AG09309 (cell line): ENCODE measurements around the gene WDR62.
A peak's percentile ranks its signal among the peaks of the same experiment; 100 is the strongest.

Source experiments
- DNase-seq: peaks from one replicate; pipeline ENCODE4 v3.0.0-alpha.2; 2010; ENCODE audit warnings: low read depth
- H3K4me3 ChIP-seq: 2 replicates; pipeline ENCODE4 v1.5.1; 2011; ENCODE audit warnings: mild to moderate bottlenecking, low read depth, low read length, moderate library complexity; ENCODE audit not compliant: control insufficient read depth
- CTCF ChIP-seq: IDR thresholded peaks from 2 replicates; pipeline ENCODE4 v1.5.1; 2011; ENCODE audit warnings: mild to moderate bottlenecking, low read depth, low read length, inconsistent platforms; ENCODE audit not compliant: insufficient read depth, control insufficient read depth; ENCODE audit errors: missing control alignments

Gene WDR62

DNA sequence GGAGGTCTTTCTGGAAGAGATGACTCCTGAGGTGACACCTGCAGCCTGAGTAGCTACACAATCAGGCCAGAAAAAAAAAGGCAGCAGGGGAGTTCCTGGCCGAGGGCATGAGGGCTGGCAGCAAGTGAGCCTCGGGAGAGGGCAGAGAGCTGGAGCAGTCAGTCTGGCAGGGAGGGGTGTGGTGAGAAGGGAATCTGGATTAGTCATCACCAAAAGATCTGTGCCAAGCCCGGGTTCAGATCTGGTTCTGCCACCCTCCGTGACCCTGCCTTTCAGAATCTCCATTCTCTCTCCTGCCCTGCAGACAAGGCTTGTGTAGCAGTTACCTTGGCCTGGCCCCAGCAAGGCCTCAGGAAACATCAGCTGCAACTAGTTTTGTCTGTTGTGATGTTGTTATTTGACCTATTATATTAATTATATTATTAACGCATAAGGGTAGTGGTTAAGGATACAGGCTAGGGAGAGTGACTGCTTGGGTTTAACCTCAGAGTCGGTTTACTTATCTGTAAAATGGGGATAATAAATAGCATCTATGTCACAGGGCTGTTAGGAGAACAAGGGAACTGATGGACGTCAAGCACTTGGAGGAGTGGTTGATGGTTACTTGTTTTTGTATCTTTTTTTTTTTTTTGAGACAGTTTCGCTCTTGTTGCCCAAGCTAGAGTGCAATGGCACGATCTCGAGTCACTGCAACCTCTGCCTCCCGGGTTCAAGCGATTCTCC lies 82.4 kb downstream of the WDR62 start:
- no peak for TF ChIP-seq CTCF
- H3K4me3 ChIP-seq: no peak overlapping the region
- no peak for DNase-seq

DNA sequence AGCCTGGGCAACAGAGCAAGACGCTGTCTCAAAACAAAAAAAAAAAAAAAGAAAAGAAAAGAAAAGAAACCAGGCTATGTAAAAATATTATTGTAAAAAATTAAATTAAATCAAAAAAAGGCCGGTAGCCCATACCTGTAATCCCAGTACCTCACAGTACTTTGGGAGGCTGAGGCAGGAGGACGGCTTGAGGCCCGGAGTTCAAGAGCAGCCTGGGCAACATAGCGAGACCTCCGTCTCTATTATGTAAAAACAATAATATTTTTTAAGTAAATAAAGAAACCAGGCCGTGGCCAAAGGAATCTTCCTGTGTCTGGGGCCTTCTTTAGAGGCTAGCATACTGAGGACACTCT lies 84.4 kb downstream of the WDR62 start:
- peak overlapping the region; percentile 99 for H3K4me3 ChIP-seq
- no peak for DNase-seq
- no peak for TF ChIP-seq CTCF

DNA sequence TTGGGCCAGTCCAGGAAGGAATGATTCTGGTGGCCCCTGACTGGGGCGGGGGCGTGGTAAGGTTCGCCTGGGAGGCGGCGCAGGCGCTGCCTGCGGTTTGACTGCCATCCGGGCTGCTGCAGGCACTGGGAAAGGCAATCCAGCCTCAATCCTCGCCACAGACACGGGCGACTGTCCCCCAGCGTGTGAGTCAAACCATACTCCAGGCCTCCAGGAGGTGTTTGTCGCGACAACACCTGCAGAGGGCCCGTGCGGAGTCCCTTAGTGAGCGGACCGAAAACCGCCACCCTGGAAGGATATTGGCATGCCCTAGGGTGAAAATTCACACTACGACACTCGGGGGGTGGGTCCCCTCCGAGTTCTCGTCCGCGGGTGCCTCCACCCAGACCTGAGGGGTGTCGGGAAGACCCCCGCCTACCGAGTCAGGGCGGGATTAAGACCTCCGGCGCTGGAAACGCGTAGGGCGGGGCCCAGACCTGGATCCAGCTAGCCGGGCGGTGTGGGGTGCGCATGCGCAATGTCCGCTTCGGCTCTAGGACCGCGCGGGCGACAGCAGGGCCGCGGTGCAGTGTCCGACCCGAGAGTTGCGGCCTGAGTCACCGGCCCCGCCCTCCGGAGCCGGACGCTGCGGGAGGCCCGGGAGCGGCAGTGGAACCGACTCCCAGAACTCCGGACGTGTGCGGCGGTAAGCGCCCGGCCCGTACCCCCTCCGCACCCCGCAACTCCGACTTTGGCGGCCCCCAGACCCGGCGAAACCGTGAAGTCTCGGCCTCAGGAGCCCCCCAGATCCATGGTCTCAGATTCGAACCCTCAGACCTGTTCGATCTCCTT lies 85.0 kb downstream of the WDR62 start, which contains the start of gene CAPNS1:
TSS of gene CAPNS1 (plus strand) at position 594 of the 831 bp plus-strand sequence. CDS start 946 bp downstream, outside the sequence.
- peak; percentile 7 for TF ChIP-seq CTCF
- DNase-seq: peak; percentile 71
- peak within 1 kb of the TSS; percentile 99 for H3K4me3 ChIP-seq

DNA sequence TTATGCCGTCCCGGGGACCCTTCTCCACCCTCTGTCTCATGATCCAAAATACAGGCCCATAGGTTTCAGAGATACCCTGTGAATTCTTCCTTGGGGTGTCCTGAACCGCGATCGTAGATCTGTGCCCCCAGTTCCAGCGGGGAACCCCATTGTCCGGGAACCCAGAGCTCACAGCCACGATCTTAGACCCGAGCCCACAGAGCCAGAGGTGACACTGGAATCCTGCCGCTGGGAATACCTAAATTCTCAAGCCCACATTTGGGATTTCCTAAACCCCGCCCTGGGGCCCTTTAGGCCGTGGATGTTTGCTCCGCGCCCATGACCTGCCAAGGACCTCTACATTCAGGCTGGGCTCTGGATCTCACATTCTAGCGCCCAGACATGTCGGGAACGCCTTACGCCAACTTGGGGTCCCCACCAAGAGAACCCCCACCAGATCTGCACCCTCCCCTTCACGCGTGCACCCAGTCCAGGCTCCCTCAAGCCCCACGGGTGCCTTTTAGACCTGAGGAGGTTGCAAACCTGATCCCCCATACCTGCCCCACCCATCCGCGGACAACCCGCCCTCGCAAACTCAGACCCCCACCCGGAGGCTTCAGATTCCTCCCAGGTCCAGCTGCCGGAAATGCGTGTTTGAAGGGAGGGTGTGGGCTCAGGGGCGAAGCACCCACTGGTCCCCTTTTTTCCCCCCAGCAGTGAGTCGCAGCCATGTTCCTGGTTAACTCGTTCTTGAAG lies 85.8 kb downstream of the WDR62 start:
- H3K4me3 ChIP-seq: peak overlapping the region; percentile 99
- DNase-seq: no peak
- no peak for TF ChIP-seq CTCF

DNA sequence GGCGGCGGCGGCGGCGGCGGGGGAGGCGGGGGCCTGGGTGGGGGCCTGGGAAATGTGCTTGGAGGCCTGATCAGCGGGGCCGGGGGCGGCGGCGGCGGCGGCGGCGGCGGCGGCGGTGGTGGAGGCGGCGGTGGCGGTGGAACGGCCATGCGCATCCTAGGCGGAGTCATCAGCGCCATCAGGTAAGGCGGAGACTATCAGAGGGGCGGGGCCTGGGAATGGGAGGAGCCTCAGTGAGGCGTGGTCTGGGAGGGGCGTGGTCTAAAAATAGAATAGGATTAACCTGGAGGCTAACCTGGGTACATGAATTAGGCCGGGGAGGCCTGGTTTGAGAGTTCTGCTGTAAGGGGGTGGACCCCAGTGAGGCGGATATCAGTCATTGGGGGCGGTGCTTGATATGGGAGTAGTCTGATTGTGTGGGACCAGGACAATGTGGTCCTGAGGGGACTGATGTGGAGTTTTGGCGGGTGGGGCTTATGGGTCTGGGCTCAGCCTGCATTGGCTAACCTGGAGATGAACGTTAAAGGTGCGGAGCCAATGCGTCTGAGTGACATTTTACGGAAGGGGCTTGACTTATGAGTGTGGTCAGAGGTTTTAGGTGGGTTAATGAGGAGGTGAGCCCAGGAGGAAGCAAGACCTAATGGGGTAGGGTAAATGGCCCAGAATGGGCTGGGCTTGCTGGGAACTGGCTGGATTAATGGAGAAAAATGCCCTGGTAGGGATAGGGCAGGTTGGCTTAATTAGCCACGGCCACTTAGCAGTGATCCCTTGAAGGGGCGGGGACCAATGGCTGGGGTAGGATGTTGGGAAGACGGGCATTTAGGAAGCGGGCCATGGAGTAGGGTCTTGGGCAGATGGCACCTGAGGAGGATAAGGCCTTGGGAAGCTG lies 86.6 kb downstream of the WDR62 start:
- peak overlapping the region; percentile 99 for H3K4me3 ChIP-seq
- no peak for TF ChIP-seq CTCF
- DNase-seq: no peak

GRCh38 chr19:36142046-36142445 lies 87.3 kb downstream of the WDR62 start:
- TF ChIP-seq CTCF: no peak
- no peak for DNase-seq
- no peak overlapping the region for H3K4me3 ChIP-seq
